Lower leg skin (tissue), 3 donors: ENCODE results near the gene CELSR3.

Source experiments
- POLR2A ChIP-seq, 2 donors: fragments of 450-650 bp; IDR thresholded peaks; one replicate each; pipeline ENCODE4 v1.6.1; 2016 to 2017; ENCODE audit warnings: antibody characterized with exemption in 2 of 2, mild to moderate bottlenecking in 1 of 2, moderate library complexity in 1 of 2
- TF ChIP-seq, protein P1 (sequence below), 3 donors: fragments of 450-650 bp; IDR thresholded peaks; one replicate each; pipeline ENCODE4 v1.5.1; 2016; ENCODE audit warnings: antibody characterized with exemption in 3 of 3, mild to moderate bottlenecking in 3 of 3, moderate library complexity in 2 of 3

GRCh38 chr3:48695393-48695753, 32.7 kb upstream of the CELSR3 start:
- no peak for TF ChIP-seq POLR2A (IDR thresholded peaks at IDR 0.05)
- TF ChIP-seq, protein P1, sequence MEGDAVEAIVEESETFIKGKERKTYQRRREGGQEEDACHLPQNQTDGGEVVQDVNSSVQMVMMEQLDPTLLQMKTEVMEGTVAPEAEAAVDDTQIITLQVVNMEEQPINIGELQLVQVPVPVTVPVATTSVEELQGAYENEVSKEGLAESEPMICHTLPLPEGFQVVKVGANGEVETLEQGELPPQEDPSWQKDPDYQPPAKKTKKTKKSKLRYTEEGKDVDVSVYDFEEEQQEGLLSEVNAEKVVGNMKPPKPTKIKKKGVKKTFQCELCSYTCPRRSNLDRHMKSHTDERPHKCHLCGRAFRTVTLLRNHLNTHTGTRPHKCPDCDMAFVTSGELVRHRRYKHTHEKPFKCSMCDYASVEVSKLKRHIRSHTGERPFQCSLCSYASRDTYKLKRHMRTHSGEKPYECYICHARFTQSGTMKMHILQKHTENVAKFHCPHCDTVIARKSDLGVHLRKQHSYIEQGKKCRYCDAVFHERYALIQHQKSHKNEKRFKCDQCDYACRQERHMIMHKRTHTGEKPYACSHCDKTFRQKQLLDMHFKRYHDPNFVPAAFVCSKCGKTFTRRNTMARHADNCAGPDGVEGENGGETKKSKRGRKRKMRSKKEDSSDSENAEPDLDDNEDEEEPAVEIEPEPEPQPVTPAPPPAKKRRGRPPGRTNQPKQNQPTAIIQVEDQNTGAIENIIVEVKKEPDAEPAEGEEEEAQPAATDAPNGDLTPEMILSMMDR (IDR thresholded peaks at IDR 0.05), result no peak
